Measurements from ENCODE around the gene ABHD8. TPM values are rescaled to one million over a fixed set of nuclear protein-coding genes. Genes with fewer than 3 reads are reported as not detected.

ABHD8 gene
- total and polyA plus RNA-seq, 2 of the 13 experiments (the other 11 are each of a cell fraction or from before 2014, with no cell fraction given): 6.3 to 7.2 TPM

DNA sequence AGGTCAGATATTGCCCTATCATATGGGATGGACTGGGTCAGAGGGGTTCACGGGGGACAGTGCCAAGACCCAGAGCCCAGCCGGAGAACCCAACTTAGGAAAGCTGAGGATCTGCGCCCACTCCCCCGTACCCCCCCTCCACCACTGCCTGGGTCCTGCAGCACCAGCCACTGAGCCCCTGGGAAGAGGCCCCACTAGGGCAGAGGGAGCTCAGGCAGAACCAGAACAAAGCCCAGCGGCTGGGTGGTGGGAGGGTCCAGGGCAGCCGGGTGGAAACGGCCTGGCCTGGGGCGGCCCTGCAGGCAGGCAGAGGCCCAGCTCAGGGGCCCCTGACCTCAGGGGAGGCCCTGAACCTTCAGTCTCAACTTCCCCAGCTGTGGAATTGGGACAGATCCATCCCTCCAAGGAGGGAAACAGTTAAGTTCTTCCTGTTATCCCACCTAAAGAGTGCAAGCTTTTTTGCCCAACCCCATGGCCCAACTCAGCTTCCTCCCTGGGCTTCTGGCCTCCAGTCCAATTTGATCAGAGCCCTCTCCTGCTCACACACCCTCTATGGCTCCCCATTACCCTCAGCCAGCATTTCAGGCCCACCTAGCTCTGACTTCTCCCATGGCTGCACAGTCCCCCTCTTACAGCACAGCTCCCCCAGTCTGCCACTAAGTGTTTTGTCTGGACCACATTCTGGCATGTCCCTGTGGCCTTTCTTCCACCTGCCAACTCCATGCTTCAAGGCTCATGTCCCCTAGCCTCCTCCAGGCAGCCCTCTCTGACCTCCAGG, 60.6 kb downstream of the ABHD8 start (continued):
- no peak for TF ChIP-seq ZNF234 (CRISPR knock-in tag; conservative IDR thresholded peaks at IDR 0.05)
- TF ChIP-seq ZNF501 (CRISPR knock-in tag; IDR thresholded peaks at IDR 0.05): 0 out of 2 replicates have a peak, but pooled peaks have one; percentile 2
- TF ChIP-seq, protein P1, sequence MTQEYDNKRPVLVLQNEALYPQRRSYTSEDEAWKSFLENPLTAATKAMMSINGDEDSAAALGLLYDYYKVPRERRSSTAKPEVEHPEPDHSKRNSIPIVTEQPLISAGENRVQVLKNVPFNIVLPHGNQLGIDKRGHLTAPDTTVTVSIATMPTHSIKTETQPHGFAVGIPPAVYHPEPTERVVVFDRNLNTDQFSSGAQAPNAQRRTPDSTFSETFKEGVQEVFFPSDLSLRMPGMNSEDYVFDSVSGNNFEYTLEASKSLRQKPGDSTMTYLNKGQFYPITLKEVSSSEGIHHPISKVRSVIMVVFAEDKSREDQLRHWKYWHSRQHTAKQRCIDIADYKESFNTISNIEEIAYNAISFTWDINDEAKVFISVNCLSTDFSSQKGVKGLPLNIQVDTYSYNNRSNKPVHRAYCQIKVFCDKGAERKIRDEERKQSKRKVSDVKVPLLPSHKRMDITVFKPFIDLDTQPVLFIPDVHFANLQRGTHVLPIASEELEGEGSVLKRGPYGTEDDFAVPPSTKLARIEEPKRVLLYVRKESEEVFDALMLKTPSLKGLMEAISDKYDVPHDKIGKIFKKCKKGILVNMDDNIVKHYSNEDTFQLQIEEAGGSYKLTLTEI (CRISPR knock-in tag; conservative IDR thresholded peaks at IDR 0.05): no peak
- TF ChIP-seq, protein P2, sequence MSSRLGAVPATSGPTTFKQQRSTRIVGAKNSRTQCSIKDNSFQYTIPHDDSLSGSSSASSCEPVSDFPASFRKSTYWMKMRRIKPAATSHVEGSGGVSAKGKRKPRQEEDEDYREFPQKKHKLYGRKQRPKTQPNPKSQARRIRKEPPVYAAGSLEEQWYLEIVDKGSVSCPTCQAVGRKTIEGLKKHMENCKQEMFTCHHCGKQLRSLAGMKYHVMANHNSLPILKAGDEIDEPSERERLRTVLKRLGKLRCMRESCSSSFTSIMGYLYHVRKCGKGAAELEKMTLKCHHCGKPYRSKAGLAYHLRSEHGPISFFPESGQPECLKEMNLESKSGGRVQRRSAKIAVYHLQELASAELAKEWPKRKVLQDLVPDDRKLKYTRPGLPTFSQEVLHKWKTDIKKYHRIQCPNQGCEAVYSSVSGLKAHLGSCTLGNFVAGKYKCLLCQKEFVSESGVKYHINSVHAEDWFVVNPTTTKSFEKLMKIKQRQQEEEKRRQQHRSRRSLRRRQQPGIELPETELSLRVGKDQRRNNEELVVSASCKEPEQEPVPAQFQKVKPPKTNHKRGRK (CRISPR knock-in tag; IDR thresholded peaks at IDR 0.05): no peak
- TF ChIP-seq MAFG (CRISPR knock-in tag; IDR thresholded peaks at IDR 0.05): no peak
- no peak for TF ChIP-seq ZNF225 (CRISPR knock-in tag; IDR thresholded peaks at IDR 0.05)
- no peak for TF ChIP-seq MLLT10 (CRISPR knock-in tag; IDR thresholded peaks at IDR 0.05)
- TF ChIP-seq TSC22D2 (CRISPR knock-in tag; IDR thresholded peaks at IDR 0.05; ENCODE audit: borderline replicate concordance): no peak
- TF ChIP-seq ZNF337 (CRISPR knock-in tag; IDR thresholded peaks at IDR 0.05; ENCODE audit: borderline replicate concordance, low read depth): no peak
- TF ChIP-seq, protein P3, sequence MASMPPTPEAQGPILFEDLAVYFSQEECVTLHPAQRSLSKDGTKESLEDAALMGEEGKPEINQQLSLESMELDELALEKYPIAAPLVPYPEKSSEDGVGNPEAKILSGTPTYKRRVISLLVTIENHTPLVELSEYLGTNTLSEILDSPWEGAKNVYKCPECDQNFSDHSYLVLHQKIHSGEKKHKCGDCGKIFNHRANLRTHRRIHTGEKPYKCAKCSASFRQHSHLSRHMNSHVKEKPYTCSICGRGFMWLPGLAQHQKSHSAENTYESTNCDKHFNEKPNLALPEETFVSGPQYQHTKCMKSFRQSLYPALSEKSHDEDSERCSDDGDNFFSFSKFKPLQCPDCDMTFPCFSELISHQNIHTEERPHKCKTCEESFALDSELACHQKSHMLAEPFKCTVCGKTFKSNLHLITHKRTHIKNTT (CRISPR knock-in tag; IDR thresholded peaks at IDR 0.05): no peak
- TF ChIP-seq ZNF160 (CRISPR knock-in tag; IDR thresholded peaks at IDR 0.05): no peak
- TF ChIP-seq ZNF331 (CRISPR knock-in tag; IDR thresholded peaks at IDR 0.05): no peak
- no peak for TF ChIP-seq GATAD1 (CRISPR knock-in tag; IDR thresholded peaks at IDR 0.05)
- TF ChIP-seq ZNF615 (CRISPR knock-in tag; IDR thresholded peaks at IDR 0.05; ENCODE audit: borderline replicate concordance): no peak
- no peak for TF ChIP-seq U2AF1 (optimal IDR thresholded peaks at IDR 0.05; ENCODE audit: low read depth, low read length)
- TF ChIP-seq, protein P4, sequence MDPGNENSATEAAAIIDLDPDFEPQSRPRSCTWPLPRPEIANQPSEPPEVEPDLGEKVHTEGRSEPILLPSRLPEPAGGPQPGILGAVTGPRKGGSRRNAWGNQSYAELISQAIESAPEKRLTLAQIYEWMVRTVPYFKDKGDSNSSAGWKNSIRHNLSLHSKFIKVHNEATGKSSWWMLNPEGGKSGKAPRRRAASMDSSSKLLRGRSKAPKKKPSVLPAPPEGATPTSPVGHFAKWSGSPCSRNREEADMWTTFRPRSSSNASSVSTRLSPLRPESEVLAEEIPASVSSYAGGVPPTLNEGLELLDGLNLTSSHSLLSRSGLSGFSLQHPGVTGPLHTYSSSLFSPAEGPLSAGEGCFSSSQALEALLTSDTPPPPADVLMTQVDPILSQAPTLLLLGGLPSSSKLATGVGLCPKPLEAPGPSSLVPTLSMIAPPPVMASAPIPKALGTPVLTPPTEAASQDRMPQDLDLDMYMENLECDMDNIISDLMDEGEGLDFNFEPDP (CRISPR knock-in tag; conservative IDR thresholded peaks at IDR 0.05): 0 out of 2 replicates have a peak, but pooled peaks have one; percentile 44
- no peak for TF ChIP-seq ZNF772 (CRISPR knock-in tag; IDR thresholded peaks at IDR 0.05)
- TF ChIP-seq ELF3 (CRISPR knock-in tag; IDR thresholded peaks at IDR 0.05): no peak
- TF ChIP-seq SPEN (CRISPR knock-in tag; IDR thresholded peaks at IDR 0.05; ENCODE audit: low read depth): peak; percentile 51; the same call in 1 of the 2 replicates
- no peak for TF ChIP-seq TRIM24 (CRISPR knock-in tag; IDR thresholded peaks at IDR 0.05)
- no peak for TF ChIP-seq IRX3 (CRISPR knock-in tag; IDR thresholded peaks at IDR 0.05; ENCODE audit: borderline replicate concordance, low read depth)
- TF ChIP-seq SP1 (IDR thresholded peaks at IDR 0.05): no peak
- TF ChIP-seq SP1 (CRISPR knock-in tag; IDR thresholded peaks at IDR 0.05): no peak
